ENCODE data around the gene PORCN.
"Not testable (repeated sequence)": the region's sequence is repeated elsewhere in the genome, so short reads cannot be mapped to it uniquely, and the experiment has no call there.

Gene PORCN

DNA sequence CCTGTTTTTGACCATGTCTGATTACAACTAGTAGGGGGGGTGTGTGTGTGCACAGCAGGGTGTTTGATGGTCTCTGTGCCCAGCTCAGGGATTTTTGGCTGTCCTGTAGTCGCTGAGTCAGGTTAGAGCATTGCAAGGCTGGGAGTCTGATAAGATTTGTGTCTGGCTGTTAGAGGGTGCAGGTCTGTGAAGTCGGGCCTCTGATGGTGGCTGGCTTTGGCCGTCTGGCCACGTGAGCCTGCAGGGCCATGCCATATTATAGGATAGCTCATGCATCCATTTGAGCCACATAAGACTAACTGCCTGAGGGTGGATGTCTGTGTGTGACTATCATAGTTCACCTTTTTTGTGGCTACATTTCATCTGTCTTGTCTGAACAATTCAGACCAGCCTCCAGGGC, 4.9 kb downstream of the PORCN start:
- DNase-seq: no peak

DNA sequence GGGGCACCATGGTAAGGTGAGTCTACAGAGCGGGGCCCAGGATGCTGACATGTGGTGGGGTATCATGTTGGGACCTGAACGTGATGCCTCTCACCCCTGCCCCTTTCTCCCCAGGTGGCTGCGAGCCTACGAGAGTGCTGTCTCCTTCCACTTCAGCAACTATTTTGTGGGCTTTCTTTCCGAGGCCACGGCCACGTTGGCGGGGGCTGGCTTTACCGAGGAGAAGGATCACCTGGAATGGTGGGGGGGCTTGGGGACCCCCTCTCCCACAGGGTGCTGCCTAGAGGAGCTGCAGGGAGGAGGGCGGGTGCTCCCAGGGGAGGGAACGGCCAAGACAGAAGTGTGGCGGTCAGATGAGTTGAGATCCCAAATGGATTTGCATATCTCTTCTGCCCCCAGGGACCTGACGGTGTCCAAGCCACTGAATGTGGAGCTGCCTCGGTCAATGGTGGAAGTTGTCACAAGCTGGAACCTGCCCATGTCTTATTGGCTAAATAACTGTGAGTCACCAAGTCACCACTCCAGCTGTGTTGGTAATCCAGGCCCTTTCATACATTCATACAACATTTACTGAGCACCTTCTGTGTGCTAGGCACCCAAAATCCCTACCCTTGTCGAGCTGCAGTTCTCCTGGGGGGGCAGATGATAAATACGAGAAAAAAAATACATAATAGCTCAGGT, 5.5 kb downstream of the PORCN start:
- no peak for DNase-seq

- DNase-seq: no peak
Observed at GRCh38 chrX:48514868-48515460, 6.2 kb downstream of the PORCN start.

DNA sequence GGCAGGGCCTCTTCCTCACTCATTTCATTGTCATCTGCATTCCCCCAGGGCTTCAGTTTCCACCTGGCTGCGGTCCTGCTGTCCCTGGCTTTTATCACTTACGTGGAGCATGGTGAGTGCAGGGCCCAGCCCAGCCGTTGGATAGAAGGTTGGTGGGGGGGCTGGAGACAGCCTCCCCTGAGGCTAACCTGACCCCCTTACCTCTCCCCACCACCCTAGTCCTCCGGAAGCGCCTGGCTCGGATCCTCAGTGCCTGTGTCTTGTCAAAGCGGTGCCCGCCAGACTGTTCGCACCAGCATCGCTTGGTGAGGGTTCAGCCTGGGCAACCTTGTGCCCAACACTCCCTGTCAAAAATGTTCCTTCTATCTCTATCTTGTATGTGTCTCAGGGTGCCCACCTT, 7.0 kb downstream of the PORCN start:
- no peak for DNase-seq

DNA sequence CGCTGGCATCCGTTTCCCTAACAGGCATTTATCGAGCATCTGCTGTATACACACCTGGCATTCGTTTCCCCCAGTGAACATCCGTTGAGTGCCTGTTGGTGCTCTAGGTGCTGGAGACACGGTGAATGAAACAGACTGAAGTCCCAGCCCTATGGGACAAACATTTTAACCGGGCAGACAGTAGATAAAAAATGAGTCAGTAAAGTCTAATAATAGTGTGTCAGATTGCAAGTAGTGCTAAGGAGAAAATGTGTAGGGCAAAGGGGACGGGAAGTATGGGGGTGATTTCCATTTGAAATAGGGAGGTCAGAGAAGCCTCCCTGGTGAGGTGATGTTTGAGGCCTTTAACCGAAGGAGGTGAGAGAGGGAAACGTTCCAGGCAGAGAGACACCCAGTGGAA, 7.5 kb downstream of the PORCN start:
- no peak for DNase-seq

- no peak for DNase-seq
Observed at GRCh38 chrX:48516987-48517386, 8.2 kb downstream of the PORCN start.

GRCh38 chrX:48519481-48519880, 10.7 kb downstream of the PORCN start:
- not testable (repeated sequence) for DNase-seq

DNA sequence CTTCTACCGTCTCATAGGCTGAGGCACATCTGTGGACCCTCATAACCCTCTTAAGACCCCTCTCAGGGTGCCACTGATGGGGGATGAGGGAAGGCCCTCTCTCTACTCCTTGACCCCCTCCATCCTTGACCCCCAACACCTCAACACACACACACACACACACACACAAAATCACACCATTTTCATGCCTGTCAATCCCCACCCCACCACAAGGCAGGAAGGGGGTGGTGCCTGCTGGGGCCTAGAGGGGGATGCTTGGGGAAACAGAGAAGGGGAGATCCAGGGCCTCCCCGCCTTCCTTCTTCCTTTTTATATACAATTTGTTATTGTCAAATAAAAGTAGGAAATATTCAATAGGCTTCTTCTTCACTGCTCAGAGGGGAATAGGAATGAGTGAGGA, 11.7 kb downstream of the PORCN start:
- no peak for DNase-seq

DNA sequence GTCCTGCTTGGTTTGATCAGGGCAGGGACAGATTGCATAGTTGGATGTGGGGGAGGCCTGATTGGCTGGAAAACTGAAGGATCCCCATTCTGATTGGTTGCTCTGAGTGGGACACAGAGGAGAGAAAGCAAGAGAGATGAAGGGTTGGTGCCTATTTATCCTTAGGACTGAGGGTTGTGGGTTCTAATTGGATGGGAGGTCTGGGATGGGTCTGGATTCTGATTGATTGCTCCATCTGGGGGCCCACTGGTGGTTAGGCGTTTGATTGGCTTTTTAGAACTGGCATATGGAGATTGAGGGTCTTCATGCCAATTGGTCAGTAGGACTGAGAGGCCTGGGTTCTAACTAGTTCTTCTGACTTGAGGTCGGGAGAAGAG, 12.2 kb downstream of the PORCN start:
- DNase-seq: no peak

GRCh38 chrX:48521353-48522243, 12.8 kb downstream of the PORCN start, which contains the start of gene EBP:
EBP (plus strand) TSS chrX:48521808; CDS start chrX:48523772, 1,964 bp downstream.
- peak; percentile 84 for DNase-seq

DNA sequence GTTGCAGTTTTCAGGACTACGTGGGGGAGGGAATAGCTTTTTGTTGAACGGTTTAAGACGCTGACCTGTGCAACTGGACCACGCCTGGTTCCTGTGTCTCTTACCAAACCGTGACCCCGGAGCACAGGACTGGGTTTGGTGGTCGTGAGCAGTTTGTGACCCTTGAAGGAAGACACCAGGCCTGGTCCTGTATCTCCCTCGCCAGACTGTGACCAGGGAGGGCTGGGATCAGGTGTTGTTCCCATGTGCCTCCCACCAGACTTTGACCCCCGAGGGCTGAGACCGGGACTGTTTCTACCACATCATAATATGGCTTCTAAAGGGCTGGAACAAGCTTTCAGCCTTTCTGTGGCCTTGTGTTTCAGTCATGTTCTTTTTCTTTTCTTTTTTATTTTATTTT, 13.5 kb downstream of the PORCN start:
- no peak for DNase-seq

DNA sequence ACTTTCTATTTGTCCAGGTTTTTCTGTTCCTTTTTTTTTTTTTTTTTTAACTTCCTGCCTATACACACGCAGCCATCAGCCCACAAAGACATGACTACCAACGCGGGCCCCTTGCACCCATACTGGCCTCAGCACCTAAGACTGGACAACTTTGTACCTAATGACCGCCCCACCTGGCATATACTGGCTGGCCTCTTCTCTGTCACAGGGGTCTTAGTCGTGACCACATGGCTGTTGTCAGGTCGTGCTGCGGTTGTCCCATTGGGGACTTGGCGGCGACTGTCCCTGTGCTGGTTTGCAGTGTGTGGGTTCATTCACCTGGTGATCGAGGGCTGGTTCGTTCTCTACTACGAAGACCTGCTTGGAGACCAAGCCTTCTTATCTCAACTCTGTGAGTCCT, 14.9 kb downstream of the PORCN start:
- no peak for DNase-seq

- DNase-seq: peak; percentile 24
Observed at GRCh38 chrX:48525853-48526252, 17.1 kb downstream of the PORCN start.

- DNase-seq: peak; percentile 21
Observed at GRCh38 chrX:48530736-48531135, 21.9 kb downstream of the PORCN start.

DNA sequence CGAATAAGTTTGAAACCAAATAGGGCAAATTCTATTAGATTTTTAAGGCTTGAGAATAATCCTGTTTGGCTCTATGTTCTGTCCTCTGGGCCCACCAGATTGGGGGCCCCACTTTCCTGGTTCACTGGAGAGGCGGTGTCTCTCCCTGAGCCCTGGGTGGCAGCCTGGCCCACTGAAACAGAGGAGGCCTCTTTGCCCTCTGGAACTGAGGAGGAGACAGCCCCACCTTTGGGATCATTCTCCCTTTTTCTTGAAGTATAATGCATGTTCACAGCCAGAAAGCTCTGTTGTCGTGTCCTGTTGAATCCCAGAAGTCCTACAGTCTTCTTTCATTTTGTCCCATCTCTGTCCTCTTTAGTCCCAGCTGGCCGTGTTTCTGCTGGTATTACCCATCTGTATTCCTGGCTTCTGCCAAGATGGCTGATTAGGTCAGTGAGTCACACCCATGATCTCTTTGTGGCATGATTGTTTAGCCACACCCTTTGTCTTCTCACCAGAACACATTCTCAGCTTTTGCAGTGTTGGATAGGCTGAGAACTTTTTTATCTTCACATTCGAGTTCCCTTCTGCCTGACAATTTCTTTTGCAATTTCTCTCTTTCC, 22.7 kb downstream of the PORCN start:
- DNase-seq: peak; percentile 48

DNA sequence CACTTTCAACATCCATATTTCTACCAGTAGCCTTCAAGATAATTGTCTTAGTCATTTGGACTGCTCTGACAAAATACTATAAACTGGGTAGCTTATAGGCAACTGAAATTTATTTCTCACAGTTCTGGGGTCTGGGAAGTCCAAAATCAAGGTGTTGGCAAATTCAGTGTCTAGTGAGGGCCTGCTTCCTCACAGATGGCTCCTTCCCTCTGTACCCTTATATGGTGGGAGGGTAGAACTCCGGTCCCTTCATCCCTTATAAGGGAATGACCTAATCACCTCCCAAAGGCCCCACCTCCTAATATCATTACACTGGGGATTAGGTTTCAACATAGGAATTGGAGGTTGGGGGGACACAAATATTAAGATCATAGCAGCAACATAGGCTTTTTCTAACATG, 23.4 kb downstream of the PORCN start:
- no peak for DNase-seq

GRCh38 chrX:48533165-48533564, 24.4 kb downstream of the PORCN start:
- DNase-seq: no peak

DNA sequence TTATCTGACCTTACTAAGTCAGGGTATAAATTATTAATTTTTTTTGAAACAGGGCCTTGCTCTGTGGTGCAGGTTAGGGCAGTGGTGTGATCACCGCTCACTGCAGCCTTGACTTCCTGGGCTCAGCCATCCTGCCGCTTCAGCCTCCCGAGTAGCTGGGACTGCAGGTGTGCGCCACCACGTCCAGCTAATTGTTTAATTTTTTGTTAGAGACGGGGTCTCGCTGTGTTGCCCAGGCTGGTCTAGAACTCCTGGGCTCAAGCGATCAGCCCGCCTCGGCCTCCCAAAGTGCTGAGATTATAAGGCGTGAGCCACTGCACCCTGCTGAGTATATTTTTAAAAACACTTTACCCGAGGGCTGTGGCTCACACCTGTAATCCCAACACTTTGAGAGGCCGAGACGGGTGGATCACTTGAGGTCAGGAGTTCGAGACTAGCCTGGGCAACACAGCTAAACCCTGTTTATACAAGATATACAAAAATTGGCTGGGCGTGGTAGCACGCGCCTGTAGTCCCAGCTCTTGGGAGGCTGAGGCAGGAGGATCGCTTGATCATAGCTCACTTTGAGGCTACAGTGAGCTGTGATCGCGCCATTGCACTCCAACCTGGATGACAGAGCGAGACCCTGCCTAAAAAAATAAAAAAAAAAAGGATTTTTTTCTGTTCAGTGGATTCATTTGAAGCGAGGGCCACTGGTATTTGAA, 30.0 kb downstream of the PORCN start:
- no peak for DNase-seq

DNA sequence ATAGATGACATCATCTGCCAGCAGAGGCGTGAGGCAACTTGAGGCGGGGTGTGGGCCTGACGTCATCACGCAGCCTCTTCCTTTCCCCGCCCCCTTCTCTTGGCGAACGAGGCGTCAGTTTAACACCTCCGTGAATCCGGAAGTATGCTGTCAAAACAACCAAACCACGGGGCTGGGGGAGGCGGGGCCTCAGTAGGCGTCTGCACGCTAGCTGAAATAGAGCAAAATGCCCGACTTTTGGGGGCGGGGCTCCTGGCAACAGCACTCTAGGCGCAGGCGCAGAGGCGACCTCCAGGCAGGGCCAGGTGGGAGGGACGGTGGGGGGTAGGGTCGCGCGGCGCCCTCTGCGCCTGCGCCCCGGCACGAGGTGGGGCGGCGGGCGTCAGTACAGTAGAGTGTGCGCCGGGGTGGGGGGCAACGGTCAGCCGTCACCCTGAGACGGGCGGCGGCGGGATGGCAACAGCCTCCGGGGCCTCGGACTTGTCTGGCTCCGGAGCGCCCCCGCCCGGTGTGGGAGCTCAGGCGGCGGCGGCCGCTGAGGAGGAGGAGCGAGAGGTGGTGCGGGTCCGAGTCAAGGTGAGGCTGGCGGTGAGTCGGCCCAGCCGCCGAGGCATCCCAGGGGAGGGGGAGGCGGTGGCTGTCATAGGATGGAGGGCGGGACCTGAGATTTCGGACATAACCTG, 30.7 kb downstream of the PORCN start, which contains the start of gene TBC1D25:
TSS of gene TBC1D25 (plus strand) at position 370 of the 683 bp plus-strand sequence. CDS start at position 454, 84 bp downstream.
- peak; percentile 97 for DNase-seq

DNA sequence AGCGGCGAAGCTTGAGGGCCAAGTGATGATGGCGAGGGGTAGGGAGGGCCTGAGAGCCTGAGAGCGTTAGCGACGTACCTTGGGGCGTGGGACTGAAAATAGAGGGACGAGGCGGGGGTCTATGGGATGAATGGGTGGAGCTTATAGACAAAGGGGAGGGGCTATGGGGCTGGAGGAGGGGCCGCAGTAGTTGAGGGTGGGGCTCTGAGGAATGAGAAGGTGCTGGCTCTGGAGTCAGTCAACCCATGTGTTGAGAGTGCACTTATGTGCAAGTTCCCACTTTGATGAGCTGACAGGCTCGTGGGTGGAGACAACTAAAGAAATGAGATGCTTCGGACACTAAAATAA, 31.2 kb downstream of the PORCN start:
- peak; percentile 14 for DNase-seq

GRCh38 chrX:48540480-48540879, 31.7 kb downstream of the PORCN start:
- DNase-seq: no peak
